WTC11 (cell line): ENCODE results near the gene TEX35. TPM values are rescaled to one million over a fixed set of nuclear protein-coding genes. Genes with fewer than 3 reads are reported as not detected.

Experiments used
- ATAC-seq: fragments of 200-7000 bp; cut with Tn5 transposase; 2 replicates; pipeline ENCODE4 v1.10.0; 2021; ENCODE audit warnings: mild to moderate bottlenecking, moderate library complexity
- CTCF ChIA-PET: fragments of 300-600 bp; sonication (Branson Sonifier 250); formaldehyde crosslinking; loops from one replicate; lab custom pipeline; 2021; ENCODE audit warnings: antibody characterized with exemption; lab: Charles Lee
- POLR2A ChIA-PET: fragments of 350-600 bp; sonication (Branson Sonifier 250); formaldehyde crosslinking; loops from one replicate; lab custom pipeline; 2021; ENCODE audit warnings: antibody characterized with exemption; lab: Charles Lee
- DNase-seq: peaks from one replicate; pipeline ENCODE4 v3.0.0; 2021; ENCODE audit warnings: low spot score
- H3K27ac Mint-ChIP-seq: 2 replicates; pipeline ENCODE4 v1.8.0; 2021; ENCODE audit warnings: mixed read lengths
- H3K27me3 Mint-ChIP-seq: 2 replicates; pipeline ENCODE4 v1.8.0; 2021; ENCODE audit warnings: low read depth, mild to moderate bottlenecking, moderate library complexity, mixed read lengths
- H3K36me3 Mint-ChIP-seq: 2 replicates; pipeline ENCODE4 v1.8.0; 2021; ENCODE audit warnings: mixed read lengths
- H3K4me1 Mint-ChIP-seq: 2 replicates; pipeline ENCODE4 v1.8.0; 2022; ENCODE audit warnings: mixed read lengths
- H3K4me3 Mint-ChIP-seq: 2 replicates; pipeline ENCODE4 v1.8.0; 2021; ENCODE audit warnings: mild to moderate bottlenecking, moderate library complexity, mixed read lengths
- H3K9me3 Mint-ChIP-seq: 2 replicates; pipeline ENCODE4 v1.8.0; 2021; ENCODE audit warnings: mixed read lengths
- AFF4 ChIP-seq: sonication (generic); formaldehyde crosslinking; IDR thresholded peaks from 2 replicates; pipeline ENCODE4 v1.8.1; 2023; ENCODE audit warnings: mild to moderate bottlenecking, missing genetic modification reagents, borderline replicate concordance
- ATF6 ChIP-seq: sonication (generic); formaldehyde crosslinking; IDR thresholded peaks from 2 replicates; pipeline ENCODE4 v1.8.1; 2023; ENCODE audit warnings: mild to moderate bottlenecking, missing genetic modification reagents
- CREM ChIP-seq: sonication (generic); formaldehyde crosslinking; IDR thresholded peaks from 2 replicates; pipeline ENCODE4 v1.8.1; 2022; ENCODE audit warnings: mild to moderate bottlenecking, missing genetic modification reagents, moderate library complexity
- ELF4 ChIP-seq: sonication (generic); formaldehyde crosslinking; IDR thresholded peaks from 2 replicates; pipeline ENCODE4 v1.8.1; 2022; ENCODE audit warnings: low read depth, mild to moderate bottlenecking, moderate library complexity, missing genetic modification reagents
- EMX1 ChIP-seq: fragments of 250-450 bp; sonication (Bioruptor Pico); IDR thresholded peaks from 2 replicates; pipeline ENCODE4 v1.8.0; 2021; ENCODE audit warnings: mild to moderate bottlenecking
- ESRRA ChIP-seq: sonication (generic); formaldehyde crosslinking; IDR thresholded peaks from 2 replicates; pipeline ENCODE4 v1.8.1; 2022; ENCODE audit warnings: mild to moderate bottlenecking, missing genetic modification reagents, borderline replicate concordance
- NFATC4 ChIP-seq: fragments of 250-450 bp; sonication (Bioruptor Pico); IDR thresholded peaks from 2 replicates; pipeline ENCODE4 v1.9.0; 2021; ENCODE audit warnings: mild to moderate bottlenecking
- NFYB ChIP-seq: sonication (generic); formaldehyde crosslinking; conservative IDR thresholded peaks from 2 replicates; pipeline ENCODE4 v1.8.0; 2022; ENCODE audit warnings: low read depth, missing genetic modification reagents
- NR3C1 ChIP-seq: sonication (generic); formaldehyde crosslinking; conservative IDR thresholded peaks from 2 replicates; pipeline ENCODE4 v1.8.1; 2023; ENCODE audit warnings: low read depth, mild to moderate bottlenecking, missing genetic modification reagents
- OVOL2 ChIP-seq: fragments of 250-450 bp; sonication (Bioruptor Pico); IDR thresholded peaks from 2 replicates; pipeline ENCODE4 v1.9.0; 2021; ENCODE audit warnings: mild to moderate bottlenecking, borderline replicate concordance
- TCF7 ChIP-seq: sonication (generic); formaldehyde crosslinking; IDR thresholded peaks from 2 replicates; pipeline ENCODE4 v1.8.0; 2022; ENCODE audit warnings: mild to moderate bottlenecking, low read depth, missing genetic modification reagents, moderate library complexity
- TP53 ChIP-seq: sonication (generic); formaldehyde crosslinking; IDR thresholded peaks from 2 replicates; pipeline ENCODE4 v1.8.1; 2023; ENCODE audit warnings: mild to moderate bottlenecking, missing genetic modification reagents
- ZBTB21 ChIP-seq: sonication (generic); formaldehyde crosslinking; IDR thresholded peaks from 2 replicates; pipeline ENCODE4 v1.8.1; 2023; ENCODE audit warnings: mild to moderate bottlenecking, missing genetic modification reagents, borderline replicate concordance
- ZNF263 ChIP-seq: sonication (generic); formaldehyde crosslinking; IDR thresholded peaks from 2 replicates; pipeline ENCODE4 v1.8.1; 2022; ENCODE audit warnings: low read depth, mild to moderate bottlenecking, moderate library complexity, missing genetic modification reagents
- total RNA-seq: library from RNA; stranded (reverse); gene quantifications from 3 replicates; pipeline ENCODE4 v1.2.3, GENCODE V29; 2021
- TF ChIP-seq, protein P1 (sequence below): fragments of 250-450 bp; sonication (Bioruptor Pico); IDR thresholded peaks from 2 replicates; pipeline ENCODE4 v1.9.0; 2021; ENCODE audit warnings: mild to moderate bottlenecking, borderline replicate concordance
- TF ChIP-seq, protein P2 (sequence below): sonication (generic); formaldehyde crosslinking; conservative IDR thresholded peaks from 2 replicates; pipeline ENCODE4 v1.8.1; 2022; ENCODE audit warnings: mild to moderate bottlenecking, missing genetic modification reagents
- TF ChIP-seq, protein P3 (sequence below): sonication (generic); formaldehyde crosslinking; IDR thresholded peaks from 2 replicates; pipeline ENCODE4 v1.8.0; 2023; ENCODE audit warnings: missing genetic modification reagents, mild to moderate bottlenecking, borderline replicate concordance

The TEX35 gene
- total RNA-seq, 1 experiment from 2014 or later: not detected

DNA sequence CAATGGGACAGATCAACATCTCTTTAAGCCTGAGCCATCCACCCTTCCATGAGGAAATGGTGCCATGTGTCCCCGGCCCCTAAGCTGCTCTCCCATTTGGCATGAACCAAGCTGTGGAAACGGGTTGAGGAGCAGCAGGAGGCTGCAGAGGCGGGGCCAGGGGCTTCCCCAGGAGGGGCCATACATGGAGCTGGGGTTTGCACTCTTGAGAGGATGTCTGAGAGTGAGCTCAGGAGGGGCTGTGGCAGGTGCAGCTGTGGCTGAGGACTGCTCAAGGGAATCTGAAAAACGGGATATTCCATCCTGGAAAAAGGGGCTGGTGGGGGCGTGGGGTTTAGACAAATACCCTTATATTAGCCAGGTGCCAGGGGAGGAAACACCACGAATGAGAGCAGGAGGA lies 9.1 kb upstream of the TEX35 start:
- Mint-ChIP-seq H3K27me3 (no peaks in the 10 kb centered on the region), H3K4me3 (no peak overlapping the region), H3K36me3 (no peaks in the 10 kb centered on the region), H3K27ac (no peak overlapping the region), H3K4me1 (peaks cover 13% of the 10 kb centered on the region), H3K9me3 (no peaks in the 10 kb centered on the region)
- ChIA-PET CTCF (interaction anchor here (0.7 to 2.2 kb wide), 9 partner anchors 11 to 472 kb away, joined by 3 to 5 read pairs (median 3); no protein-coding TSS in a partner anchor), POLR2A (no interaction called here)
- DNase-seq (no peak), ATAC-seq (no peak)
- TF ChIP-seq NFATC4 (CRISPR knock-in tag): no peak

DNA sequence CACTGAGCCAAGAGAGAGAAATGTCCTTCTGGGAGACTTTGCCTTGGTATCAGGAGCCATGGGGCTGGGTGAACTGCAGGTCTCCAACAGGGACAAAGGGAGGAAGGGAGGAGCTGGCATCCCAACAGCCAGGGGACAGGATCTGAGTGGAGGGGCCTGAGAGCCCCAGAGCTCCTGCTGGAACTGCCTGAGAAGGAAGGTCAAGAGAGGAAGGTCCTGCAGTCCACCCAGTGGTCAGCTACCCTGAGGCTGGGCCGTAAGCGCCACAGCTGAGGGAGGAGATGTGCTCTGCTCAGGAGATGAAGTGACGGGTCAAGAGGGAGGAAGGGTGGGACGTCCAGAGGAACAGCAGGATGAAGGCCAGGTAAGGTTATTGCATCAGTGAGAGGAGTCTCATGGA lies 8.6 kb upstream of the TEX35 start:
- no peak overlapping the region for H3K27ac Mint-ChIP-seq
- POLR2A ChIA-PET: no interaction called here

More for the DNA sequence above, 8.6 kb upstream of the TEX35 start:
- no peak overlapping the region for H3K4me3 Mint-ChIP-seq
- DNase-seq: no peak
- no peaks in the 10 kb centered on the region for H3K36me3 Mint-ChIP-seq
- peaks cover 13% of the 10 kb centered on the region for H3K4me1 Mint-ChIP-seq
- TF ChIP-seq ATF6 (CRISPR knock-in tag) (no peak), ZBTB21 (CRISPR knock-in tag) (no peak), CREM (CRISPR knock-in tag) (no peak), ESRRA (CRISPR knock-in tag) (no peak), ELF4 (no peak), TCF7 (CRISPR knock-in tag) (no peak), TP53 (CRISPR knock-in tag) (no peak), NFYB (CRISPR knock-in tag) (no peak), OVOL2 (CRISPR knock-in tag) (no peak), ZNF263 (CRISPR knock-in tag) (no peak), AFF4 (no peak), EMX1 (CRISPR knock-in tag) (no peak), NR3C1 (CRISPR knock-in tag) (no peak)
- TF ChIP-seq, protein P1, sequence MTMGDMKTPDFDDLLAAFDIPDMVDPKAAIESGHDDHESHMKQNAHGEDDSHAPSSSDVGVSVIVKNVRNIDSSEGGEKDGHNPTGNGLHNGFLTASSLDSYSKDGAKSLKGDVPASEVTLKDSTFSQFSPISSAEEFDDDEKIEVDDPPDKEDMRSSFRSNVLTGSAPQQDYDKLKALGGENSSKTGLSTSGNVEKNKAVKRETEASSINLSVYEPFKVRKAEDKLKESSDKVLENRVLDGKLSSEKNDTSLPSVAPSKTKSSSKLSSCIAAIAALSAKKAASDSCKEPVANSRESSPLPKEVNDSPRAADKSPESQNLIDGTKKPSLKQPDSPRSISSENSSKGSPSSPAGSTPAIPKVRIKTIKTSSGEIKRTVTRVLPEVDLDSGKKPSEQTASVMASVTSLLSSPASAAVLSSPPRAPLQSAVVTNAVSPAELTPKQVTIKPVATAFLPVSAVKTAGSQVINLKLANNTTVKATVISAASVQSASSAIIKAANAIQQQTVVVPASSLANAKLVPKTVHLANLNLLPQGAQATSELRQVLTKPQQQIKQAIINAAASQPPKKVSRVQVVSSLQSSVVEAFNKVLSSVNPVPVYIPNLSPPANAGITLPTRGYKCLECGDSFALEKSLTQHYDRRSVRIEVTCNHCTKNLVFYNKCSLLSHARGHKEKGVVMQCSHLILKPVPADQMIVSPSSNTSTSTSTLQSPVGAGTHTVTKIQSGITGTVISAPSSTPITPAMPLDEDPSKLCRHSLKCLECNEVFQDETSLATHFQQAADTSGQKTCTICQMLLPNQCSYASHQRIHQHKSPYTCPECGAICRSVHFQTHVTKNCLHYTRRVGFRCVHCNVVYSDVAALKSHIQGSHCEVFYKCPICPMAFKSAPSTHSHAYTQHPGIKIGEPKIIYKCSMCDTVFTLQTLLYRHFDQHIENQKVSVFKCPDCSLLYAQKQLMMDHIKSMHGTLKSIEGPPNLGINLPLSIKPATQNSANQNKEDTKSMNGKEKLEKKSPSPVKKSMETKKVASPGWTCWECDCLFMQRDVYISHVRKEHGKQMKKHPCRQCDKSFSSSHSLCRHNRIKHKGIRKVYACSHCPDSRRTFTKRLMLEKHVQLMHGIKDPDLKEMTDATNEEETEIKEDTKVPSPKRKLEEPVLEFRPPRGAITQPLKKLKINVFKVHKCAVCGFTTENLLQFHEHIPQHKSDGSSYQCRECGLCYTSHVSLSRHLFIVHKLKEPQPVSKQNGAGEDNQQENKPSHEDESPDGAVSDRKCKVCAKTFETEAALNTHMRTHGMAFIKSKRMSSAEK (CRISPR knock-in tag): no peak
- TF ChIP-seq, protein P2, sequence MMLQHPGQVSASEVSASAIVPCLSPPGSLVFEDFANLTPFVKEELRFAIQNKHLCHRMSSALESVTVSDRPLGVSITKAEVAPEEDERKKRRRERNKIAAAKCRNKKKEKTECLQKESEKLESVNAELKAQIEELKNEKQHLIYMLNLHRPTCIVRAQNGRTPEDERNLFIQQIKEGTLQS (CRISPR knock-in tag): no peak
- TF ChIP-seq, protein P3, sequence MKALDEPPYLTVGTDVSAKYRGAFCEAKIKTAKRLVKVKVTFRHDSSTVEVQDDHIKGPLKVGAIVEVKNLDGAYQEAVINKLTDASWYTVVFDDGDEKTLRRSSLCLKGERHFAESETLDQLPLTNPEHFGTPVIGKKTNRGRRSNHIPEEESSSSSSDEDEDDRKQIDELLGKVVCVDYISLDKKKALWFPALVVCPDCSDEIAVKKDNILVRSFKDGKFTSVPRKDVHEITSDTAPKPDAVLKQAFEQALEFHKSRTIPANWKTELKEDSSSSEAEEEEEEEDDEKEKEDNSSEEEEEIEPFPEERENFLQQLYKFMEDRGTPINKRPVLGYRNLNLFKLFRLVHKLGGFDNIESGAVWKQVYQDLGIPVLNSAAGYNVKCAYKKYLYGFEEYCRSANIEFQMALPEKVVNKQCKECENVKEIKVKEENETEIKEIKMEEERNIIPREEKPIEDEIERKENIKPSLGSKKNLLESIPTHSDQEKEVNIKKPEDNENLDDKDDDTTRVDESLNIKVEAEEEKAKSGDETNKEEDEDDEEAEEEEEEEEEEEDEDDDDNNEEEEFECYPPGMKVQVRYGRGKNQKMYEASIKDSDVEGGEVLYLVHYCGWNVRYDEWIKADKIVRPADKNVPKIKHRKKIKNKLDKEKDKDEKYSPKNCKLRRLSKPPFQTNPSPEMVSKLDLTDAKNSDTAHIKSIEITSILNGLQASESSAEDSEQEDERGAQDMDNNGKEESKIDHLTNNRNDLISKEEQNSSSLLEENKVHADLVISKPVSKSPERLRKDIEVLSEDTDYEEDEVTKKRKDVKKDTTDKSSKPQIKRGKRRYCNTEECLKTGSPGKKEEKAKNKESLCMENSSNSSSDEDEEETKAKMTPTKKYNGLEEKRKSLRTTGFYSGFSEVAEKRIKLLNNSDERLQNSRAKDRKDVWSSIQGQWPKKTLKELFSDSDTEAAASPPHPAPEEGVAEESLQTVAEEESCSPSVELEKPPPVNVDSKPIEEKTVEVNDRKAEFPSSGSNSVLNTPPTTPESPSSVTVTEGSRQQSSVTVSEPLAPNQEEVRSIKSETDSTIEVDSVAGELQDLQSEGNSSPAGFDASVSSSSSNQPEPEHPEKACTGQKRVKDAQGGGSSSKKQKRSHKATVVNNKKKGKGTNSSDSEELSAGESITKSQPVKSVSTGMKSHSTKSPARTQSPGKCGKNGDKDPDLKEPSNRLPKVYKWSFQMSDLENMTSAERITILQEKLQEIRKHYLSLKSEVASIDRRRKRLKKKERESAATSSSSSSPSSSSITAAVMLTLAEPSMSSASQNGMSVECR (CRISPR knock-in tag): no peak
- TF ChIP-seq, all 79 proteins: peak for 0
- CTCF ChIA-PET: interaction anchor here (0.7 to 2.2 kb wide), 8 partner anchors 10 to 472 kb away, joined by 3 to 5 read pairs (median 3); no protein-coding TSS in a partner anchor
- Mint-ChIP-seq H3K27me3 (no peaks in the 10 kb centered on the region), H3K9me3 (no peaks in the 10 kb centered on the region)
- ATAC-seq: no peak
